HepG2 (cell line): ENCODE measurements around the gene PPP3R1. TPM values are rescaled to one million over a fixed set of nuclear protein-coding genes. Genes with fewer than 3 reads are reported as not detected.

Experiments
- ATAC-seq: fragments of 200-7000 bp; cut with Tn5 transposase; 3 replicates; pipeline ENCODE4 v1.9.1; 2020; ENCODE audit warnings: mild to moderate bottlenecking, moderate library complexity
- BruUV-seq: library from RNA; stranded (reverse); fragments of 400-500 nt; replicated peaks from 2 replicates; lab custom pipeline; 2021; lab: Mats Ljungman, UMichigan
- CTCF ChIA-PET: fragments of 300-600 bp; formaldehyde crosslinking; extraction: SDS; loops from one replicate; lab custom pipeline; 2021; ENCODE audit warnings: low total read pairs, inconsistent platforms, low intra/inter-chr PET ratio; lab: Yijun Ruan, JAX
- POLR2A ChIA-PET: fragments of 350-600 bp; sonication (Branson Sonifier 250); formaldehyde crosslinking; loops from one replicate; lab custom pipeline; 2020; ENCODE audit warnings: antibody characterized with exemption, inconsistent platforms; lab: Yijun Ruan, JAX
- DNase-seq: peaks from one replicate; pipeline ENCODE4 v3.0.0-alpha.2; 2015; ENCODE audit warnings: low spot score
- FAIRE-seq: peaks from 3 replicates; lab custom pipeline; 2011; peaks lifted over from hg19 to GRCh38; lab: Jason Lieb, UNC
- H2AFZ ChIP-seq: one replicate; pipeline ENCODE4 v1.6.1; 2011; ENCODE audit warnings: low read length, inconsistent platforms
- H3K27ac ChIP-seq: fragments of 300-600 bp; 3 replicates; pipeline ENCODE4 v1.8.0; 2011; ENCODE audit warnings: mixed run types, mild to moderate bottlenecking, mixed read lengths, low read length, inconsistent platforms; ENCODE audit not compliant: insufficient read depth; ENCODE audit errors: extremely low read length
- H3K27me3 ChIP-seq, 2 experiments: fragments of 200-600 bp in 1 of 2; 2 replicates in 1 of 2; 3 replicates in 1 of 2; pipeline versions ENCODE4 v1.6.0 to v1.8.0; 2011; ENCODE audit warnings: low read length in 2 of 2, mild to moderate bottlenecking in 2 of 2, moderate library complexity in 2 of 2, inconsistent platforms in 1 of 2; ENCODE audit not compliant: insufficient read depth in 2 of 2, control insufficient read depth in 1 of 2
- H3K36me3 ChIP-seq, 2 experiments: fragments of 200-600 bp in 1 of 2; replicated peaks in 1 of 2; 2 replicates in 1 of 2; 3 replicates in 1 of 2; pipeline versions ENCODE4 v1.5.1 to v1.8.0; 2011; ENCODE audit warnings: low read length in 2 of 2, inconsistent platforms in 1 of 2; ENCODE audit not compliant: insufficient read depth in 2 of 2, control insufficient read depth in 1 of 2
- H3K4me1 ChIP-seq: 2 replicates; pipeline ENCODE4 v1.5.1; 2012; ENCODE audit warnings: low read length, inconsistent platforms; ENCODE audit not compliant: insufficient read depth
- H3K4me2 ChIP-seq: 2 replicates; pipeline ENCODE4 v1.6.0; 2011; ENCODE audit warnings: low read depth, low read length, inconsistent platforms
- H3K4me3 ChIP-seq, 3 experiments: fragments of 200-600 bp in 1 of 3; sonication (generic), shearing (Covaris generic) in 1 of 3; replicated peaks in 1 of 3; 2 replicates each; pipeline ENCODE4 v1.5.1; 2011 to 2016; ENCODE audit warnings: low read length in 3 of 3, inconsistent platforms in 2 of 3, low read depth in 2 of 3, mild to moderate bottlenecking in 2 of 3, control low read depth in 1 of 3, mixed read lengths in 1 of 3; ENCODE audit not compliant: insufficient read depth in 1 of 3
- H3K79me2 ChIP-seq: one replicate; pipeline ENCODE4 v1.6.1; 2011; ENCODE audit warnings: low read length, inconsistent platforms; ENCODE audit not compliant: insufficient read depth
- H3K9ac ChIP-seq: 2 replicates; pipeline ENCODE4 v1.6.0; 2011; ENCODE audit warnings: mild to moderate bottlenecking, low read depth, low read length, inconsistent platforms; ENCODE audit not compliant: insufficient read depth
- H3K9me3 ChIP-seq: 2 replicates; pipeline ENCODE4 v1.5.1; 2012; ENCODE audit warnings: mild to moderate bottlenecking, low read length
- H4K20me1 ChIP-seq: 2 replicates; pipeline ENCODE4 v1.6.0; 2011; ENCODE audit warnings: inconsistent platforms, mild to moderate bottlenecking, low read length, moderate library complexity; ENCODE audit not compliant: insufficient read depth
- ASH2L ChIP-seq: fragments of 300-600, 200-600 bp; sonication (generic); IDR thresholded peaks from 2 replicates; pipeline ENCODE4 v1.7.0; 2017; ENCODE audit warnings: low read depth, mild to moderate bottlenecking, moderate library complexity, mixed read lengths, low read length; ENCODE audit not compliant: insufficient read length
- CEBPB ChIP-seq: IDR thresholded peaks from 2 replicates; pipeline ENCODE4 v1.6.1; 2011; ENCODE audit warnings: low read depth, low read length, improper control_type of control experiment, borderline replicate concordance
- GMEB2 ChIP-seq: IDR thresholded peaks from 2 replicates; pipeline ENCODE4 v1.6.1; 2016; ENCODE audit warnings: missing biosample characterization, missing genetic modification reagents, low read depth
- PRDM10 ChIP-seq: sonication (generic); formaldehyde crosslinking; IDR thresholded peaks from 2 replicates; pipeline ENCODE4 v1.4.0; 2020; ENCODE audit warnings: low read depth, missing genetic modification reagents
- RAD21 ChIP-seq: fragments of 450-650 bp; formaldehyde crosslinking; IDR thresholded peaks from 2 replicates; pipeline ENCODE4 v1.5.0; 2020; ENCODE audit warnings: mild to moderate bottlenecking
- SMC3 ChIP-seq: IDR thresholded peaks from 2 replicates; pipeline ENCODE4 v1.6.1; 2011; ENCODE audit warnings: low read length, improper control_type of control experiment
- ZXDC ChIP-seq: sonication (generic); formaldehyde crosslinking; IDR thresholded peaks from 2 replicates; pipeline ENCODE4 v1.5.0; 2020; ENCODE audit warnings: mild to moderate bottlenecking, missing genetic modification reagents
- WGBS: methylation state at CpG from one replicate; pipeline ENCODE4 v1.1.6; 2017; ENCODE audit warnings: low lambda C conversion rate; 5-methylcytosine and 5-hydroxymethylcytosine counted together
- in situ Hi-C: cut with HindIII; loops from 2 replicates; pipeline ENCODE4 v1.10.0; 2017; ENCODE audit warnings: low pct_unique_long_range_greater_than_20kb; ENCODE audit not compliant: extremely low pct_ligation_motif_present
- intact Hi-C: fragments of 100-400 bp; cut with micrococcal nuclease; formaldehyde crosslinking; loops from one replicate; pipeline ENCODE4 v1.10.0; 2022; ENCODE audit not compliant: unreplicated experiment
- polyA plus RNA-seq, 8 experiments: library from polyadenylated mRNA; depleted of rRNA in 3 of 8; stranded (reverse) in 7 of 8; unstranded in 1 of 8; fragments of >200 nt; fragmentation: Illumina TruSeq in 4 of 8; extraction: Trizol in 4 of 8; gene quantifications; 2 replicates each; pipeline versions ENCODE4 v1.2.1 to v1.2.3, GENCODE V29; 2011 to 2016; ENCODE audit warnings: low read depth in 4 of 8, missing spikeins in 1 of 8, mixed read lengths in 1 of 8; ENCODE audit not compliant: insufficient read depth in 1 of 8
- total RNA-seq, 5 experiments: library from RNA; depleted of rRNA; stranded (reverse); fragments of >200 nt; fragmentation: Illumina TruSeq; extraction: Trizol; gene quantifications; 2 replicates each; pipeline ENCODE4 v1.2.3, GENCODE V29; 2016; ENCODE audit warnings: low read depth in 1 of 5

PPP3R1 gene
- total and polyA plus RNA-seq, 2 of the 13 experiments (the other 11 are each of a cell fraction or from before 2014, with no cell fraction given) = 11.6 to 25.7 TPM

GRCh38 chr2:68293024-68293423, 40.7 kb upstream of the PPP3R1 start:
- Histone ChIP-seq H3K9ac (no peak overlapping the region), H3K4me3 (no peak overlapping the region), H3K4me2 (no peak overlapping the region), H3K36me3 (no peaks in the 10 kb centered on the region), H3K4me1 (no peaks in the 10 kb centered on the region), H3K27me3 (0 out of 5 replicates have a peak, but pooled peaks cover 0 to 4% of the 10 kb centered on the region in 2 experiments), H3K27ac (no peak overlapping the region), H2AFZ (no peak overlapping the region), H3K9me3 (no peaks in the 10 kb centered on the region), H3K79me2 (no peaks in the 10 kb centered on the region), H4K20me1 (no peaks in the 10 kb centered on the region)
- TF ChIP-seq ZXDC (CRISPR knock-in tag) (no peak), CEBPB (peak; percentile 62; the same call in 1 of the 2 replicates)
- BruUV-seq = no TSS peak
- WGBS = 24% methylated on average over 4 of the region's 4 CpGs
- FAIRE-seq (no peak), ATAC-seq (no peak), DNase-seq (no peak)
- intact Hi-C loops = loop anchor here (10.0 kb wide), 1 partner anchor 258 kb away; no protein-coding TSS in a partner anchor
- CTCF ChIA-PET = interaction anchor here (0.9 to 2.6 kb wide), 2 partner anchors 11 to 171 kb away, joined by 4 to 30 read pairs; no protein-coding TSS in a partner anchor
- in situ Hi-C loops = loop anchor here (5.0 kb wide), 1 partner anchor 171 kb away; no protein-coding TSS in a partner anchor
- POLR2A ChIA-PET = interaction anchor here (1.6 kb wide), 1 partner anchor 41 kb away, joined by 4 read pairs; the partner anchor contains the start of gene PPP3R1

GRCh38 chr2:68292108-68292710, 39.9 kb upstream of the PPP3R1 start:
- FAIRE-seq = peak; percentile 77
- CTCF ChIA-PET = interaction anchor here (0.9 to 2.6 kb wide), 2 partner anchors 10 to 170 kb away, joined by 4 to 30 read pairs; no protein-coding TSS in a partner anchor
- no peaks in the 10 kb centered on the region for H3K9me3 ChIP-seq
- no peaks in the 10 kb centered on the region for H4K20me1 ChIP-seq
- ATAC-seq = peak; percentile 92
- no peaks in the 10 kb centered on the region for H3K79me2 ChIP-seq
- under 1% methylated on average over 3 of the region's 3 CpGs for WGBS
- no peak overlapping the region for H3K9ac ChIP-seq
- H3K4me2 ChIP-seq = no peak overlapping the region
- no peaks in the 10 kb centered on the region for H3K4me1 ChIP-seq
- no TSS peak for BruUV-seq
- H3K4me3 ChIP-seq = no peak overlapping the region
- H3K27me3 ChIP-seq = peaks cover 0 to 4% of the 10 kb centered on the region in 2 experiments; a peak in 1 of 5 replicates
- in situ Hi-C loops = loop anchor here (5.0 kb wide), 1 partner anchor 170 kb away; no protein-coding TSS in a partner anchor
- H2AFZ ChIP-seq = no peak overlapping the region
- H3K27ac ChIP-seq = no peak overlapping the region
- POLR2A ChIA-PET = no interaction called here
- peak; percentile 45 for DNase-seq
- intact Hi-C loops = loop anchor here (1.0 to 10.0 kb wide), 2 partner anchors 170 to 257 kb away; no protein-coding TSS in a partner anchor
- no peaks in the 10 kb centered on the region for H3K36me3 ChIP-seq
- TF ChIP-seq GMEB2 (CRISPR knock-in tag) (no peak), RAD21 (CRISPR knock-in tag) (peak; percentile 62), SMC3 (peak; percentile 76), PRDM10 (CRISPR knock-in tag) (no peak), ASH2L (no peak)
